Measurements from ENCODE around the gene PSMD12. TPM values are rescaled to one million over a fixed set of nuclear protein-coding genes. Genes with fewer than 3 reads are reported as not detected.

PSMD12 gene
- total and polyA plus RNA-seq, 9 of the 15 experiments (the other 6 are each of a cell fraction or from before 2014, with no cell fraction given): 36.6 to 150 (median 65.5) TPM

- TF ChIP-seq MAFK (IDR thresholded peaks at IDR 0.05; ENCODE audit: low read length) (no peak; the same call in 1 of the 2 replicates), CTBP1 (IDR thresholded peaks at IDR 0.05; ENCODE audit: borderline replicate concordance) (peak; percentile 90; the same call in 1 of the 2 replicates), ZNF780A (CRISPR knock-in tag; IDR thresholded peaks at IDR 0.05) (no peak), PYGO2 (tag; IDR thresholded peaks at IDR 0.05) (no peak), ZBTB49 (CRISPR knock-in tag; IDR thresholded peaks at IDR 0.05; ENCODE audit: borderline replicate concordance) (no peak), PHF8 (IDR thresholded peaks at IDR 0.05; ENCODE audit: borderline replicate concordance, low read length) (no peak), RAD21 (CRISPR knock-in tag; conservative IDR thresholded peaks at IDR 0.05 in 1 of 2, IDR thresholded peaks at IDR 0.05 in 1 of 2) (peak; percentile 65 to 77), ZNF764 (CRISPR knock-in tag; IDR thresholded peaks at IDR 0.05; ENCODE audit: low read depth) (no peak), MIER1 (IDR thresholded peaks at IDR 0.05; ENCODE audit: low read depth) (no peak), ZNF785 (CRISPR knock-in tag; IDR thresholded peaks at IDR 0.05) (no peak), ZNF740 (CRISPR knock-in tag; IDR thresholded peaks at IDR 0.05) (no peak), ZNF740 (tag; IDR thresholded peaks at IDR 0.05) (no peak), TFAP4 (CRISPR knock-in tag; IDR thresholded peaks at IDR 0.05; ENCODE audit: borderline replicate concordance) (peak; percentile 66), TEAD2 (tag; IDR thresholded peaks at IDR 0.05) (no peak), ZNF518B (CRISPR knock-in tag; IDR thresholded peaks at IDR 0.05) (no peak), RNF2 (IDR thresholded peaks at IDR 0.05) (peak; percentile 62; the same call in 1 of the 2 replicates), ZFP91 (CRISPR knock-in tag; IDR thresholded peaks at IDR 0.05) (no peak), SREBF1 (IDR thresholded peaks at IDR 0.05; ENCODE audit: borderline replicate concordance, low read depth, low read length) (no peak)
These were observed 8.1 kb upstream of the PSMD12 start (continued) for GRCh38 chr17:67374329-67375053.

Data from K562 (cell line).